Measurements from ENCODE around the gene CDK13.

CDK13 gene

DNA sequence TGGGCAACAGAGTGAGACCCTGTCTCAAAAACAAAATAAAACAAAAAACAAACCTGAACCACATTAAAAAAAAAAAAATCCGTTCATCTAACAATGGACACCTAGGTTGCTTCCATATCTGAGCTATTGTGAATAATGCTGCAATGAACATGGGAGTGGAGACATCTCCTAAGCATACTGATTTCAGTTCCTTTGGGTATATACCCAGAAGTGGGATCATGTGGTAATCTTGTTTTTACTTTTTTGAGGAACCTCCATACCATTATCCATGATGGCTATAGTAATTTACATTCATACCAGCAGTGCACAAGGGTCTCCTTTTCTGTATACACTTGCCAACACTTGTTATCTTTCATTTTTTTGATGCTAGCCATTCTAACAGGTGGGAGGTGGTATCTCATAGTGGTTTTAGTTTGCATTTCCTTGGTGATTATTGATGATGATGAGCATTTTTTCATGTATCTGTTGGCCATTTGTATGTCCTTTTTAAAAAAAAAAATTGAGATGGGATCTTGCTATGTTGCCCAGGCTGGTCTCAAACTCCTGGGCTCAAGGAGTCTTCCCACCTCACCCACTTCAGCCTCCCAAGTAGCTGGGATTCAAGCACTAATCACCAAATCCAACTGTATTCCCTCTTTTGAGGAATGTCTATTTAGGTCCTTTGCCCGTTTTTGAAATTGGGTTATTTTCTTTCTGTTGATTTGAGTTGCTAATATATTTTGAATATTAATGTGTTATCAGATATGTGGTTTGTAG, 17.5 kb downstream of the CDK13 start:
- Mint-ChIP-seq H3K36me3 (ENCODE audit: low read depth) (peaks cover 24% of the 10 kb centered on the region), H3K27me3 (no peaks in the 10 kb centered on the region), H3K27ac (no peak overlapping the region), H3K4me3 (no peak overlapping the region), H3K4me1 (ENCODE audit: low read depth) (peaks cover 89% of the 10 kb centered on the region), H3K9me3 (no peaks in the 10 kb centered on the region)
- no peak for DNase-seq

DNA sequence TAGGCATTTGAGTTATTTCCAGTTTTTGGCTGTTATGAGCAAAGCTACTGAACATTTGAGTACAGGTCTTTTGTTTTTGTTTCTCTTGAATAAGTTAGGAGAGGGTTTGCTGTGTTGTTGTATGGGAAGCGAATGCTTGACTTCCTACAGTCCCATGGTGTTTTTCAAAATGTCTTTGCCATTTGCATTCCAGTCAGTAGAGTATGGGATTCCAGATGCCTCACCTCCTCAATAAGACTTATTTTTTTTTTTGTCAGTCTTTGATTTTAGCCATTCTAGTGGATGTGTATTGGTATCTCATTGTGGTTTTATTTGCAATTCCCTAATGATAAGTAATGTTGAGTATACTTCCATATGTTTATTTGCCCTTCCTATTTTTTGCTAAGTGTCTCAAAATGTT, 19.4 kb downstream of the CDK13 start:
- H3K4me1 Mint-ChIP-seq (ENCODE audit: low read depth): peaks cover 90% of the 10 kb centered on the region

DNA sequence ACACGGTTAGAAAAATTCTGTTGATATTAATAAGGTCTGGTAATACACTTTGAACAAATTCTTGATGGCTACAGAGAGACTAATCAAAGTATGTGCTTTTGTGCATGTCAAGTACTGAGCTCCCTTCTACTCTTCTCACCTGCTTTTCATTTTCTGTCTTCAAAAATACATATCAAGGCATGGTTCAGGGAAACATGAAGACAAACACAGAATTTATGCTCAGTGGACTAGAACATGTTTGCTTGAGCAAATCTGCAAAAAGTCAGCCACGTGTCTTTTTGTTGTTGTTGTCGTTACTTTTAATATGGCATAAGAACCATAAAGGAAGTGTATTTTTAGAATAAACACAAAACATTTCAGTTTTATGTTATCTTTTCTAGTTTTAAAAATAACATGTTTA, 21.9 kb downstream of the CDK13 start:
- H3K27me3 Mint-ChIP-seq: no peaks in the 10 kb centered on the region
- H3K4me1 Mint-ChIP-seq (ENCODE audit: low read depth): peaks cover 77% of the 10 kb centered on the region
- no peak for DNase-seq
- peaks cover 24% of the 10 kb centered on the region for H3K36me3 Mint-ChIP-seq (ENCODE audit: low read depth)
- no peak overlapping the region for H3K4me3 Mint-ChIP-seq
- no peaks in the 10 kb centered on the region for H3K9me3 Mint-ChIP-seq
- no peak overlapping the region for H3K27ac Mint-ChIP-seq

More for the DNA sequence above, 19.4 kb downstream of the CDK13 start:
- no peak for DNase-seq
- H3K27me3 Mint-ChIP-seq: no peaks in the 10 kb centered on the region
- no peaks in the 10 kb centered on the region for H3K9me3 Mint-ChIP-seq
- H3K4me3 Mint-ChIP-seq: no peak overlapping the region
- H3K27ac Mint-ChIP-seq: peak overlapping the region; percentile 41
- peaks cover 24% of the 10 kb centered on the region for H3K36me3 Mint-ChIP-seq (ENCODE audit: low read depth)

DNA sequence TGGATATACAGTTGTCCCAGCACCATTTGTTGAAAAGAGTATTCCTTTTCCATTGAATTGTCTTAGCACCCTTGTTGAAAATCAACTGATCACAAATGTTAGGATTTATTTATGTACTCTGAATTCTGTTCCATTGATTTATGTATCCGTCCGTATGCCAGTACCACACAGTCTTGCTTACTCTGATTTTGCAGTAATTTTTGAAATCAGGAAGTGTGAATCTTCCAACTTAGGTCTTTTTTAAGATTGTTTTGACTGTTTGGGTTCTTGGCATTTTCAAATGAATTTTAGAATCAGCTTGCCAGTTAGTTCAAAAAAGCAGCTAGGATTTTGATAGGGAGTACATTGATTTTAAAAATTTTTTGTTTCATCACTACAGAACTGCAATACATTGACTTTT, 23.7 kb downstream of the CDK13 start:
- Mint-ChIP-seq H3K27ac (peak overlapping the region; percentile 10), H3K27me3 (no peaks in the 10 kb centered on the region), H3K9me3 (no peaks in the 10 kb centered on the region), H3K4me3 (no peak overlapping the region), H3K36me3 (ENCODE audit: low read depth) (peaks cover 15% of the 10 kb centered on the region), H3K4me1 (ENCODE audit: low read depth) (peaks cover 58% of the 10 kb centered on the region)
- no peak for DNase-seq

DNA sequence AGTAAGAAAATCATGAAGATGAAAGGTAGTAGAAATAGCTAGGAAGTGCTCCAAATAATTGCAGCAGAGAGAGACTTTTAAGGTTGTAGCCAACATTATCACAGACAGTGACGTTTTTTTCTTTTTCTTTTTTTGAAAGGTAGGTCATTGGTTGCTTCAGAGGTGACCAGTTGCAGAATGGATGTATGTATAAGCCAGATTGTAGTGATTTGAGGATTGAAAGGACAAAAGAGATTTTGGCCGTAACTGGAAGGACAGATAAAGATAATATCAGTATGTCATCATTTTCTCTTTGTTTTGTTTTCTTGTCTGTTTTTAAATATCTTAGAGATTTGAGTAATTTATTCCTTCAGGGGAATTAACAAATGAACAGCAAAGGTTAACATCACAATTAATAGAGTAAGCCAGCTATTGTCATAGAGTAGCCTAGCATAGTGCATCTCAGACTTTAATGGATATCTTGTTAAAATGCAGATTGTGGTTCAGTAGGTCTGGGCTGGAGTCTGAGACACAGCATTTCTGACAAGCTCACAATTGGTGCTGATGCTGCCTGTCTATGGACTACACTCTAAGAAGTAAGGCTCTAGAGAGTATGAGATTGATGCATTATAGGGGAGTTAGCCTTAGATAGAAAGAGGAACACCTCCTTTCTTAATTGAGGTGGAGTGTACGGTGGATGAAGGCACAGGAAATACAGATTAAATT, 28.3 kb downstream of the CDK13 start:
- DNase-seq: no peak
- Mint-ChIP-seq H3K36me3 (ENCODE audit: low read depth) (peaks cover 2% of the 10 kb centered on the region), H3K27me3 (no peaks in the 10 kb centered on the region), H3K27ac (no peak overlapping the region), H3K4me3 (no peak overlapping the region), H3K9me3 (no peaks in the 10 kb centered on the region), H3K4me1 (ENCODE audit: low read depth) (peaks cover 28% of the 10 kb centered on the region)

DNA sequence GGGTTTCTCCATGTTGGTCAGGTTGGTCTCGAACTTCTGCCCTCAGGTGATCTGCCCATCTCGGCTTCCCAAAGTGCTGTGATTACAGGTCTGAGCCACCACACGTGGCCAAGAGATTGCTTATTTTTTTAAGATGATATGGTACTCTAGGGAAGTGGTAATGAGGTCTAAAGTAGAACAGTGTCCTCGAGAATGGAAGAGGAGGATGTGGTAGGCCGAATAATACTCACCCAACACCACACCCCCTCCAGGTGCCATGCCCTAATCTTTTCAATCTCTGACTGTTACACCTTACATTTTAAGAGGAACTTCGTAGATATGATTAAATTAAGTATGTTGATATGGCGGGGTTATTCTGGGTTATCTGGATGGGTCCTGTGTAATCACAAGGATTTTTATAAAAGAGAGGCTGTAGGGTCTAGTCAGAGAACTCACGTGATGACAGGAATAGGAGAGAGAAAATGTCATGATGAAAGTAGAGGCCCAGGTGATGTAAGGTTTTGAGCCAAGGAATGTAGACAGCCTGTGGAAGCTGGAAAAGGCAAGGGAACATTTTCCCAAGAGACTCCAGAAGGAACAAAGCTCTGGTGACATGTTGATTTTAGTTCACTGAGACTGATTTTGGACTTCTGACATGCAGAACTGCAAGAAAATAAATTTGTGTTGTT, 29.5 kb downstream of the CDK13 start:
- Mint-ChIP-seq H3K27ac (no peak overlapping the region), H3K9me3 (no peaks in the 10 kb centered on the region), H3K4me3 (no peak overlapping the region), H3K4me1 (ENCODE audit: low read depth) (peaks cover 29% of the 10 kb centered on the region), H3K36me3 (ENCODE audit: low read depth) (peaks cover 4% of the 10 kb centered on the region), H3K27me3 (no peaks in the 10 kb centered on the region)
- DNase-seq: no peak

DNA sequence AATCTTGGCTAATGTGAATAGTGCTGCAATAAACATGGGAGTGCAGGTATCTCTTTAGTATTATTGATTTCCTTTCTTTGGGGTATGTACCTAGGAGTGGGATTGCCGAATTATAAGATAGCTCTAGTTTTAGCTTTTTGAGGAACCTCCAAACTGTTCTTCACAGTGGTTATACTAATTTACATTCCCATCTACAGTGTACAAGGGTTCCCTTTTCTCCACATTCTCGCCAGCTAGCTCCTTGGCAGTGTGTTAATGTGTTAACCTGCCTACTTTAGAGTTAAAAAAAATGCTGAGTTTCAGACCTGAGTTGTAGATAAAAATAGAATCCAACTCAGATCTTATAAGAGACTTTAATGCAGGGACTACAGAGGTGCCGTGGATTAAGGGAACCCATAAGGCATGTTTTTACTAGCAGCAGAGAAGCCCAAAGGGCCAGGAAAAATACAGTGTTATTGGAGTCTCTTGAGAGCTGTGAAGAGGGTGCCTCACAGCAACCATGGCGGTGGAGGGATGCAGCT, 35.4 kb downstream of the CDK13 start:
- DNase-seq: no peak
- peak overlapping the region; percentile 73 for H3K27ac Mint-ChIP-seq
- H3K36me3 Mint-ChIP-seq (ENCODE audit: low read depth): peaks cover 26% of the 10 kb centered on the region
- H3K4me1 Mint-ChIP-seq (ENCODE audit: low read depth): peaks cover 58% of the 10 kb centered on the region
- no peak overlapping the region for H3K4me3 Mint-ChIP-seq
- H3K9me3 Mint-ChIP-seq: no peaks in the 10 kb centered on the region
- no peaks in the 10 kb centered on the region for H3K27me3 Mint-ChIP-seq

DNA sequence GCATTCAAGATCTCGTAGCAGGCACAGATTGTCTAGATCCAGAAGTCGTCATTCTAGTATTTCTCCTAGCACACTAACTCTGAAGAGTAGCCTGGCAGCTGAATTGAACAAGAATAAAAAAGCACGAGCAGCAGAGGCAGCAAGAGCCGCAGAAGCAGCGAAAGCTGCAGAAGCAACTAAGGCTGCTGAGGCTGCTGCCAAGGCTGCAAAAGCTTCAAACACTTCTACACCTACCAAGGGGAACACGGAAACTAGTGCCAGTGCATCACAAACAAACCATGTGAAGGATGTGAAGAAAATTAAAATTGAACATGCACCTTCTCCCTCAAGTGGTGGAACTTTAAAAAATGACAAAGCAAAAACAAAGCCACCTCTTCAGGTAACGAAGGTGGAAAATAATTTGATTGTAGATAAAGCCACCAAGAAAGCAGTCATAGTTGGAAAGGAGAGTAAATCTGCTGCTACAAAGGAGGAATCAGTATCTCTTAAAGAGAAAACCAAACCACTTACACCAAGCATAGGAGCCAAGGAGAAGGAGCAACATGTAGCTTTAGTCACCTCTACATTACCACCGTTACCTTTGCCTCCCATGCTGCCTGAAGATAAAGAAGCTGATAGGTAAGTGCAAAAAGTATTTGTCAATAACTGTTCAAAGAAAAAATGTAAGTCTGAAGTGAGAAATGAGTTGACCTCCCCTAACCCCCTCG, 37.7 kb downstream of the CDK13 start:
- Mint-ChIP-seq H3K9me3 (no peaks in the 10 kb centered on the region), H3K4me3 (peak overlapping the region; percentile 37), H3K27ac (peak overlapping the region; percentile 82), H3K36me3 (ENCODE audit: low read depth) (peaks cover 33% of the 10 kb centered on the region), H3K27me3 (no peaks in the 10 kb centered on the region), H3K4me1 (ENCODE audit: low read depth) (peaks cover 64% of the 10 kb centered on the region)
- DNase-seq: no peak

DNA sequence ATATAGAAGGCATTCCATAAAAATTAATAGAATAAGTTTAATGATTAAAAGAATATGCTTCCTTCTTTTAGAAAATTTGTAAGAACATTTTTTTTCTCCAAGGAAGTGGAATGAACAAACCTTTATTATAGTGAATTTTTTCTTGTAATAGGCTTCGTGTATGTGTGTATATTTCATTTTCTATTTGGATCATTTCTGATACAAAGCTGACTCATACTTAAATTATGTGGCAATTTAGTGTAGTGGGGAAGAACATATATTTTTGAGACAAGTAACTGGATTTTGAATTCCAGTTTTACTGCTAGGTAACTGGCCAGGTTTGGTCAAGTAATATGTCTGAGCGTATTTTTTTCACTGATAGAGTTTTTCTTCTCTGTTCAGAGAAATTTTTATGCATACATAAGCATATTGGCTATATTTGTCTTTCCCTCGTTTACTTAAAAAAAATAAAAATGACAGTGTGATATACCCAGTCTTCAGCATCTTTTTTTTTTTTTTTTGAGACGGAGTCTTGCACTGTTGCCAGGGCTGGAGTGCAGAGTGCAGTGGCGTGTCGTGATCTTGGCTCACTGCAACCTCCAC, 50.8 kb downstream of the CDK13 start:
- H3K4me1 Mint-ChIP-seq (ENCODE audit: low read depth): peaks cover 16% of the 10 kb centered on the region
- no peaks in the 10 kb centered on the region for H3K9me3 Mint-ChIP-seq
- H3K27me3 Mint-ChIP-seq: no peaks in the 10 kb centered on the region
- H3K4me3 Mint-ChIP-seq: no peak overlapping the region
- no peak overlapping the region for H3K27ac Mint-ChIP-seq
- H3K36me3 Mint-ChIP-seq (ENCODE audit: low read depth): peaks cover 53% of the 10 kb centered on the region
- no peak for DNase-seq

DNA sequence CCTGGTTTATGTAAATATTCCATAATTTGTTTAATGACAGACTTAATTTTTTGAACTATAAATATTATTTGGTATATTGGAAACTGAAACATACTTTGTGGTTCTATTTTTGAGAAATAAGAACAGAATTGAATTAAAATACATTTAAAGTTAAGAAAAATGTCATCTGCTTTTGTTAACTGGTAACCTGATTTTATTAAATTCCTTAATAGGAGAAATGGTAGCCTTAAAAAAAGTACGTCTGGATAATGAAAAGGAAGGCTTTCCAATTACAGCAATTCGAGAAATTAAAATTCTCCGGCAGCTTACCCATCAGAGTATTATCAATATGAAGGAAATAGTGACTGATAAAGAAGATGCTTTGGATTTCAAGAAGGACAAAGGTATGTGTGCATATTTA, 51.6 kb downstream of the CDK13 start:
- peaks cover 56% of the 10 kb centered on the region for H3K36me3 Mint-ChIP-seq (ENCODE audit: low read depth)
- no peaks in the 10 kb centered on the region for H3K27me3 Mint-ChIP-seq
- DNase-seq: no peak
- H3K9me3 Mint-ChIP-seq: no peaks in the 10 kb centered on the region
- no peak overlapping the region for H3K4me3 Mint-ChIP-seq
- H3K27ac Mint-ChIP-seq: no peak overlapping the region
- peaks cover 20% of the 10 kb centered on the region for H3K4me1 Mint-ChIP-seq (ENCODE audit: low read depth)

DNA sequence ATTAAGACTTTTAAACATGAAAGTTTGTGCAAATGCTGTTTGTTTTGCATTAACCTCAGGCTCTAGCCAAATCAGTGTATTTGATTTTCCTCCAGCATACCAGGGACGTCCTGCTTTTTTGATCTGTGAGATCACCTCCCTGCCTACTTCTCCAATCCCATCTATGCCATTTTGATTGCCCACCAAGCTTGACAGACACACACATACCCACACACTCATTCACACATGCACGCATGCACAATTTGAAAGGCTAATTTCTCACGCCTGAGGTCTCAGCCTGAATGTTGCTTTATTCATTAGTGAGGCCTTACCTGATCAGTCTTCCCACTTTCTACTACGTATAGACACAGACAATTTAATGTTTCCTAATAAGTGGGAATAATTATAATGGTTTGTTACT, 53.5 kb downstream of the CDK13 start:
- H3K27me3 Mint-ChIP-seq: no peaks in the 10 kb centered on the region
- H3K27ac Mint-ChIP-seq: no peak overlapping the region
- no peak overlapping the region for H3K4me3 Mint-ChIP-seq
- no peak for DNase-seq
- H3K4me1 Mint-ChIP-seq (ENCODE audit: low read depth): peaks cover 26% of the 10 kb centered on the region
- H3K36me3 Mint-ChIP-seq (ENCODE audit: low read depth): peaks cover 65% of the 10 kb centered on the region
- no peaks in the 10 kb centered on the region for H3K9me3 Mint-ChIP-seq

DNA sequence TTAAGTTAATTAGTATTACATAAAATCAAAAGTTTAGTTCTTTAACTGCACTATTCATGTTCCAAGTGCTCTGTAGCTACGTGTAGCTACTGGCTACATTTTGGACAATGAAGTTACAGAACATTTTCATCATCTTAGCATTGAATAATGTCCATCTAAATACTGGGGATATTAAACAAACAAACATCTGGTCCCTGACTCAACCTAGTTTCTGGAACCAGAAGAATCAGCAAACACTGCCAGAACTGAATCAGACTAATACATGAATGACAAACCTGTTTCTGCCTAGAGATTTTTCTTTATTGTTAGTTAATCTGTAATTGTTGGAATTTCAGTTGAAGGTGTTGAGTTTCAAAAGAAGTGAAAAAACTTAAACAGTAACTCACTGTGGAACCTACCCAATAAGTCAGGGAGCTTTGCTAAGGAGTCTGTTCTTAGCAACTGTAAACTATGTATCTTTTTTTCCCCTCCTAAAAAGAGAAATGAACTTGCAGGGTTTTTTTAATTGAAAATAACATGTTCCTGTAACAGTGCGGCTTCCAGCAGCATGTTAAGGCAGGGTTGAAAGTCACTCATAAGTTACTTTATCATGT, 58.3 kb downstream of the CDK13 start:
- no peak for DNase-seq
- H3K27ac Mint-ChIP-seq: peak overlapping the region; percentile 50

DNA sequence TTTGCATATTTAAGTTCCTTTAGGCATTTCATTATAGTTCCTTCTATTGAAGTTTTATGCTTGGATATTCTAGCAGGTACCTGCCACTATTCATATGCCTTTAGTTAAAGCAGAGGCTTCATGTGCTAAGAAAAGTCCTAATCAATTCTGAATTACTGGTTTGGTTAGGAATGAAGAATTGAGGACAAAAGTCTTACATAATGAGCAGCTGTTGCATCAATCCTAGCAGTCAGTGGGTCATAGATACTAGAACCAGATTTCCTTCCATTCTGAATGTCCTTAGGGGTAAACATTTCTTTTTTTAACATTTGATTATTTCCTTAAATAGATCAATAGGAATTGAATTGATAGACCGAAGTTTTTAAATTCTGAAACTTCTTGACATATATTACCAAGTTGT, 59.2 kb downstream of the CDK13 start:
- Mint-ChIP-seq H3K4me3 (no peak overlapping the region), H3K27ac (no peak overlapping the region), H3K9me3 (no peaks in the 10 kb centered on the region), H3K4me1 (ENCODE audit: low read depth) (peaks cover 23% of the 10 kb centered on the region), H3K27me3 (no peaks in the 10 kb centered on the region), H3K36me3 (ENCODE audit: low read depth) (peaks cover 72% of the 10 kb centered on the region)
- DNase-seq: no peak

More for the DNA sequence above, 58.3 kb downstream of the CDK13 start:
- no peaks in the 10 kb centered on the region for H3K9me3 Mint-ChIP-seq
- H3K27me3 Mint-ChIP-seq: no peaks in the 10 kb centered on the region
- H3K4me3 Mint-ChIP-seq: no peak overlapping the region
- peaks cover 76% of the 10 kb centered on the region for H3K36me3 Mint-ChIP-seq (ENCODE audit: low read depth)
- H3K4me1 Mint-ChIP-seq (ENCODE audit: low read depth): peaks cover 19% of the 10 kb centered on the region

DNA sequence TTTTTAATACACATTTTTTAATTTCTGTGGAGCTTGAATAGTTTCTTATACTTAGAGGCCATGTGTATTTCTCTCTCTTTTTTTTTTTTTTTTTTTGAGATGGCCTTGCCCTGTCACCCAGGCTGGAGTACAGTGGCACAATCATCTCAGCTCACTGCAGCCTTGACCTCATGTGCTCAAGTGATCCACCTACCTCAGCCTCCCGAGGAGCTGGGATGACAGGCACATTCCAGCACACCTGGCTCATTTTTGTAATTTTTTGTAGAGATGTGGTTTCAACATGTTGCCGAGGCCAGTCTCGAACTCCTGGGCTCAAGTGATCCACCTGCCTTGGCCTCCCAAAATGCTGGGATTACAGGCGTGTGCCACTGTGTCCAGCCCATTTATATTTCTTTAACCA, 64.3 kb downstream of the CDK13 start:
- H3K27me3 Mint-ChIP-seq: no peaks in the 10 kb centered on the region

More for the DNA sequence above, 64.3 kb downstream of the CDK13 start:
- Mint-ChIP-seq H3K27ac (no peak overlapping the region), H3K4me3 (no peak overlapping the region), H3K36me3 (ENCODE audit: low read depth) (peaks cover 54% of the 10 kb centered on the region), H3K4me1 (ENCODE audit: low read depth) (peaks cover 31% of the 10 kb centered on the region), H3K9me3 (no peaks in the 10 kb centered on the region)
- DNase-seq: no peak

Data from activated T-cell treated with anti-CD3 and anti-CD28 coated beads, Interleukin-2, amount 50 U/mL, for 24 hours (primary cell).